ENCODE results near the gene ST3GAL4. TPM values are rescaled to one million over a fixed set of nuclear protein-coding genes. Genes with fewer than 3 reads are reported as not detected.

The ST3GAL4 gene
- total RNA-seq, 2 experiments from 2014 or later: 1.6 TPM

DNA sequence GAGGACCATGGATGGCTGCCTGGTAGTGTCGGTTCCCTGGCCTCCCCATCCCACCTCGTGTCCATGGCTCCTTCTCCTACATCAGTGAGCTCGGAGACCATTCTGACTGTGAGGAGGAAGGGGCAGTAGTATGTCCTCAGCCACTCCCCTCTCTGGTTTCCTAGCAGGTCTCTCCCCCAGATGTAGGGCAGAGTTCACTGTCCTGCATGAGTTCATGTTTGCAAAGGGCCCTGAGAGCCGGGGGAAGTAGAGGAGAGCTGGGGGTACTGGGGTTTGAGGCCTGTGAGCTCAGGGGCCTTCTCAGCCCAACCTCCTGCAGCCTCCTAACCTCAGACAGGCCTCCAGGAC is 18.4 kb upstream of the ST3GAL4 start:
- Histone ChIP-seq H3K27ac (ENCODE audit: low read depth in 1 of 2, low read length in 2 of 2) (no peak overlapping the region), H3K9me3 (ENCODE audit: control insufficient read depth in 1 of 2, insufficient read depth in 1 of 2, low read length in 2 of 2) (no peaks in the 10 kb centered on the region), H3K4me3 (ENCODE audit: low read length) (no peak overlapping the region), H3K4me1 (ENCODE audit: insufficient read depth, low read length) (peaks cover 3% of the 10 kb centered on the region), H3K36me3 (ENCODE audit: insufficient read depth, low read length) (peaks cover 76% of the 10 kb centered on the region), H3K27me3 (ENCODE audit: control insufficient read depth in 1 of 2, insufficient read depth in 2 of 2, low read length in 2 of 2) (no peaks in the 10 kb centered on the region)
- ChIA-PET CTCF (no interaction called here), POLR2A (interaction anchor here (1.1 kb wide), 1 partner anchor 68 kb away, joined by 3 read pairs; the partner anchor contains the start of genes FOXRED1 and SRPRA)
- intact Hi-C loops (cut with DNase I, micrococcal nuclease): no loop called here
- Mint-ChIP-seq H3K27ac (no peak overlapping the region), H3K9me3 (no peaks in the 10 kb centered on the region), H3K4me1 (ENCODE audit: low read depth) (no peaks in the 10 kb centered on the region), H3K36me3 (ENCODE audit: low read depth) (peaks cover 82% of the 10 kb centered on the region), H3K27me3 (no peaks in the 10 kb centered on the region), H3K4me3 (no peak overlapping the region)
- no peak for ATAC-seq (ENCODE audit: poor library complexity)
- no peak for DNase-seq
- TF ChIP-seq, protein P1, sequence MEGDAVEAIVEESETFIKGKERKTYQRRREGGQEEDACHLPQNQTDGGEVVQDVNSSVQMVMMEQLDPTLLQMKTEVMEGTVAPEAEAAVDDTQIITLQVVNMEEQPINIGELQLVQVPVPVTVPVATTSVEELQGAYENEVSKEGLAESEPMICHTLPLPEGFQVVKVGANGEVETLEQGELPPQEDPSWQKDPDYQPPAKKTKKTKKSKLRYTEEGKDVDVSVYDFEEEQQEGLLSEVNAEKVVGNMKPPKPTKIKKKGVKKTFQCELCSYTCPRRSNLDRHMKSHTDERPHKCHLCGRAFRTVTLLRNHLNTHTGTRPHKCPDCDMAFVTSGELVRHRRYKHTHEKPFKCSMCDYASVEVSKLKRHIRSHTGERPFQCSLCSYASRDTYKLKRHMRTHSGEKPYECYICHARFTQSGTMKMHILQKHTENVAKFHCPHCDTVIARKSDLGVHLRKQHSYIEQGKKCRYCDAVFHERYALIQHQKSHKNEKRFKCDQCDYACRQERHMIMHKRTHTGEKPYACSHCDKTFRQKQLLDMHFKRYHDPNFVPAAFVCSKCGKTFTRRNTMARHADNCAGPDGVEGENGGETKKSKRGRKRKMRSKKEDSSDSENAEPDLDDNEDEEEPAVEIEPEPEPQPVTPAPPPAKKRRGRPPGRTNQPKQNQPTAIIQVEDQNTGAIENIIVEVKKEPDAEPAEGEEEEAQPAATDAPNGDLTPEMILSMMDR (IDR thresholded peaks at IDR 0.05): no peak

DNA sequence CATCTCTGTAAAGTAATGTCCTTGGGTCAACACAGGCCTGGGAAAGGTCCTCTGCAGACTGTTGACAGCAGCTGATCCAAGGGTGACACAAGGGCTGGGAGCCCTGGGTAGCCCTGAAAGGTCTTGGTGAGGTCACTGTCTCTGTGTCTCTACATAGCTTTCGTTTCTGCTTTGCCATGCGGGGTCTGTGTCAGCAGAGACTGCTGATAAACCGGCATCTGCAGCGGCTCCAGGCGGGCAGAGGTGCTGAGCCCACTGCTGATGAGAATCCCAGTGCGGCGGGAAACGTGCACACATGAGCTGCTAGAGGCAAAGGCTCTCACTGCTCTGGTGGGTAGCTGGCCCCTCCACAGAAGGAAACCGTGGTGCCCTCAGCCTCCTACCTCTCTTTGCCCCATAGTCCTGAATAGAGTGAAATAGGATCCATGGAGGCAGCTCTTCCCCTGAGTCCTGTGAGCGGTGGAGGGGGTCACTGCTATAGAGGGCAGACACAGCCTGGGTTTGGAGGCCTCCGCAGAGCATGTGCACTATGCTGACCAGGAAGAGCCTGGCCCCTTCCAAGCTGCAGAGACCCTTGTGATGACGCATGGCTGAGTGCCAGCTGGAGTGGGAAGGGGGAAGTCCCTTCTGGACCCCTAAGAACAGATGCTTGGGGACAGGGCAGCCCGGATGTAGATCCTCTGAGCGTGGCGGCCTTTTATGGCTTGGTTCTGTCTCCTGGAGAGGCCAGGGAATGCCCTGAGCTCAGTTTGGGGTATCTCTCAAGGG is 17.8 kb upstream of the ST3GAL4 start:
- H3K4me1 Mint-ChIP-seq (ENCODE audit: low read depth): no peaks in the 10 kb centered on the region
- Histone ChIP-seq H3K4me1 (ENCODE audit: insufficient read depth, low read length) (peaks cover 3% of the 10 kb centered on the region), H3K27ac (ENCODE audit: low read depth in 1 of 2, low read length in 2 of 2) (no peak overlapping the region), H3K9me3 (ENCODE audit: control insufficient read depth in 1 of 2, insufficient read depth in 1 of 2, low read length in 2 of 2) (no peaks in the 10 kb centered on the region), H3K27me3 (ENCODE audit: control insufficient read depth in 1 of 2, insufficient read depth in 2 of 2, low read length in 2 of 2) (no peaks in the 10 kb centered on the region), H3K36me3 (ENCODE audit: insufficient read depth, low read length) (peaks cover 72% of the 10 kb centered on the region), H3K4me3 (ENCODE audit: low read length) (no peak overlapping the region)
- peaks cover 82% of the 10 kb centered on the region for H3K36me3 Mint-ChIP-seq (ENCODE audit: low read depth)
- no peak overlapping the region for H3K27ac Mint-ChIP-seq
- TF ChIP-seq, protein P1 (IDR thresholded peaks at IDR 0.05): no peak
- intact Hi-C loops (cut with DNase I, micrococcal nuclease): no loop called here
- DNase-seq (no peak), ATAC-seq (ENCODE audit: poor library complexity) (no peak)
- ChIA-PET CTCF (no interaction called here), POLR2A (interaction anchor here (1.1 kb wide), 1 partner anchor 69 kb away, joined by 3 read pairs; the partner anchor contains the start of genes FOXRED1 and SRPRA)
- H3K27me3 Mint-ChIP-seq: no peaks in the 10 kb centered on the region
- no peaks in the 10 kb centered on the region for H3K9me3 Mint-ChIP-seq
- no peak overlapping the region for H3K4me3 Mint-ChIP-seq

DNA sequence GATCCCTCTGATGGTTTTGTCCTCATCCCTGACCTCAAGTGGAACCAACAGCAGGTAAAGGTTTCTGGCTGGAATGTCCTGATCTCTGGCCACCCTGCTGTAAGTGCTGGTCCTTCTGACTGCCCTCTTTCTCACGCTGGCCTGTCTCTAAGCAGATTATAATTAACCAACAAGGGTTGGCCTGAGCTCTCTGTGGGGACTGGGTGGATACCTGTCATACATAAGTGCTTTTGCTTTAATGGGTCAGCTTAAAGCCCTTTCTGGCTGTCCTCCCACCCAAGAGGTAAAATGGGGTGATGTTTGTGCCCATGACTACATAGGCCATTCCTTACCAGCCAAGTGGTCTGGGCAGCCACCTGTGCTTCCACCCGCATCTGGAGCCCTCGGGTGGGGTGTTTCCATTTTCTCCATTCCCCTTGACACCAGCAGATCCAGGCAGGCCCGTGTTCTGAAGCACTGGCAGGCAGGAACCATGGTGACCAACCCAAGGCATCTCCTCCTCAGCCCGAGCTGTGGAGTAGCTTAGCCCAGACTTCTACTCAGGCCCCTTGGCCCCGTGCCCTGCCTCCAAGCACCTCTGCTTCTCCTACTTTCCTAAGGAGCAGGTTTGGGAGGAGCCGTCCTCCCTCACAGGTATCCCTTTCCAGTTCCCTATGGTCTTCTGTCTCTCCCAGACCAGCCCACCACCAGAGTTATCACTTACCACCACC is 17.0 kb upstream of the ST3GAL4 start:
- Mint-ChIP-seq H3K27ac (no peak overlapping the region), H3K9me3 (no peaks in the 10 kb centered on the region), H3K4me3 (no peak overlapping the region), H3K36me3 (ENCODE audit: low read depth) (peaks cover 76% of the 10 kb centered on the region), H3K4me1 (ENCODE audit: low read depth) (no peaks in the 10 kb centered on the region), H3K27me3 (no peaks in the 10 kb centered on the region)
- Histone ChIP-seq H3K4me1 (ENCODE audit: insufficient read depth, low read length) (peaks cover 3% of the 10 kb centered on the region), H3K36me3 (ENCODE audit: insufficient read depth, low read length) (peaks cover 73% of the 10 kb centered on the region), H3K4me3 (ENCODE audit: low read length) (no peak overlapping the region), H3K9me3 (ENCODE audit: control insufficient read depth in 1 of 2, insufficient read depth in 1 of 2, low read length in 2 of 2) (no peaks in the 10 kb centered on the region), H3K27ac (ENCODE audit: low read depth in 1 of 2, low read length in 2 of 2) (no peak overlapping the region), H3K27me3 (ENCODE audit: control insufficient read depth in 1 of 2, insufficient read depth in 2 of 2, low read length in 2 of 2) (no peaks in the 10 kb centered on the region)
- ATAC-seq (ENCODE audit: poor library complexity) (no peak), DNase-seq (no peak)
- CTCF ChIA-PET: no interaction called here
- TF ChIP-seq, protein P1 (IDR thresholded peaks at IDR 0.05): no peak
- intact Hi-C loops (cut with DNase I, micrococcal nuclease): no loop called here
- POLR2A ChIA-PET: no interaction called here
